ENCODE results near the gene GPC6. TPM values are rescaled to one million over a fixed set of nuclear protein-coding genes. Genes with fewer than 3 reads are reported as not detected.

GPC6 gene
- total and polyA plus RNA-seq, 2 donors (not counting 3 experiments of a cell fraction or from before 2014, with no cell fraction given), result 0.01 TPM; not detected in 1

DNA sequence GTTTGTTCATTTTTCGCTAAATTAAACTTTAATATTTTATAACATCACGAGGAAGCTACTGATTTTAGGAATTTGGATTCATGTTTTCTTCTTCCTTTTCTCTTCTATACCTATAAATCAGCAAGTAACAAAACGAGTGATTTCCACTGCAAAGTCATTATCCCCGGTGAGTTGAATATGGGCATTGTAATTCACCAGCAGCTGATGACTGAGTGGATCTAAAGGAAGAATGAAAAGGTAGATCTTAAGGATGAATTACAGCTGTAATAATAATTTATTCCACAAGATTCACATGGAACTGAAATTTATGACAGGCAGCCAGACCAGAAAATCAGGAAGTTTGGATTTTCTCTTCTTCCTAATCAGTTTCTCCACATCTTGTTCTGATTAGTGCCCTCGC, 111.4 kb downstream of the GPC6 start:
- H3K9ac ChIP-seq (replicated peaks; ENCODE audit: extremely low read depth, insufficient read depth, low read length), result no peak overlapping the region
- H3K4me1 ChIP-seq (ENCODE audit: control insufficient read depth, extremely low read depth, insufficient read depth, low read length), result no peaks in the 10 kb centered on the region
- TF ChIP-seq GATA2 (IDR thresholded peaks at IDR 0.05; ENCODE audit: insufficient read depth, insufficient read length, low read depth, low read length), result no peak
- TF ChIP-seq EZH2 (IDR thresholded peaks at IDR 0.05; ENCODE audit: borderline replicate concordance, low read depth, low read length, severe bottlenecking), result no peak
- H3K9me1 ChIP-seq (replicated peaks; ENCODE audit: control insufficient read depth, extremely low read depth, insufficient read depth, low read length), result no peaks in the 10 kb centered on the region
- H3K27ac ChIP-seq (ENCODE audit: insufficient read depth, low read depth, low read length), result no peak overlapping the region
- H2AFZ ChIP-seq (ENCODE audit: low read depth, low read length), result no peak overlapping the region
- dilution Hi-C loops (cut with MboI; ENCODE audit: extremely low pct_ligation_motif_present, low sequenced_read_pairs), result no loop called here
- CTCF ChIA-PET, result no interaction called here
- no peak for DNase-seq (ENCODE audit: low read depth, low spot score)
- intact Hi-C loops (cut with micrococcal nuclease), result no loop called here
- H3K9me3 ChIP-seq (replicated peaks; ENCODE audit: control insufficient read depth, insufficient read depth, low read length), result no peaks in the 10 kb centered on the region
- H3K4me3 ChIP-seq (replicated peaks in 1 of 3; ENCODE audit: insufficient read depth in 1 of 3, low read depth in 1 of 3, low read length in 3 of 3), result no peak overlapping the region
- POLR2A ChIA-PET, result no interaction called here
- no peaks in the 10 kb centered on the region for H3K79me2 ChIP-seq (ENCODE audit: control insufficient read depth, insufficient read depth, low read length)
- no peaks in the 10 kb centered on the region for H4K20me1 ChIP-seq (replicated peaks; ENCODE audit: control insufficient read depth, extremely low read depth, insufficient read depth, low read length)
- FAIRE-seq, result no peak
- no peak overlapping the region for H3K4me2 ChIP-seq (ENCODE audit: insufficient read depth, low read length)
- no peaks in the 10 kb centered on the region for H3K27me3 ChIP-seq (ENCODE audit: control insufficient read depth in 2 of 2, insufficient read depth in 2 of 2, low read length in 2 of 2)
- no peaks in the 10 kb centered on the region for H3K36me3 ChIP-seq (ENCODE audit: control insufficient read depth in 2 of 2, extremely low read depth in 1 of 2, insufficient read depth in 2 of 2, low read length in 2 of 2)
- no TSS peak for BruUV-seq (replicated peaks)

DNA sequence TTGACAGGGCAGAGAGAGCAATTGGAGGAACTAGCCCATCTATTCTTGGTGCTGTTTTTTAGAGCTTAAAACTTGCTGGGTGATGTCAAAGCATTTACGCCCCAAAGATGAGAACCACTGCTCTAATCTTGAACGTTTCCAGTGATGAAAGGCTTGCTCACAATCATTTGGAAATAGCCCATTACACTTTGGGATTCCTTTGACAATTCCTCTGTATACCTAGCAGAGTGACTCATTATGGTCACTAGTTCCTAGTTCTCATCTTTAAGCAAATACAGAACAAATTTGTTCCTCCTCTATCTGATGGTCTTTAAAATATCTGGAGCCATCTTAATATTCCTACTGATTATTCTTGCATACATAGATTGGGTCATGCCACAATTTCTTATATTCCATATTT, 112.3 kb downstream of the GPC6 start:
- CTCF ChIA-PET, result interaction anchor here (0.6 kb wide), 1 partner anchor 20 kb away, joined by 4 read pairs; no protein-coding TSS in a partner anchor
- H3K9me1 ChIP-seq (replicated peaks; ENCODE audit: control insufficient read depth, extremely low read depth, insufficient read depth, low read length), result no peaks in the 10 kb centered on the region
- FAIRE-seq (no peak), DNase-seq (ENCODE audit: low read depth, low spot score) (no peak)
- POLR2A ChIA-PET, result no interaction called here
- H3K27me3 ChIP-seq (ENCODE audit: control insufficient read depth in 2 of 2, insufficient read depth in 2 of 2, low read length in 2 of 2), result no peaks in the 10 kb centered on the region
- H3K4me3 ChIP-seq (replicated peaks in 1 of 3; ENCODE audit: insufficient read depth in 1 of 3, low read depth in 1 of 3, low read length in 3 of 3), result no peak overlapping the region
- no peak overlapping the region for H2AFZ ChIP-seq (ENCODE audit: low read depth, low read length)
- no peaks in the 10 kb centered on the region for H4K20me1 ChIP-seq (replicated peaks; ENCODE audit: control insufficient read depth, extremely low read depth, insufficient read depth, low read length)
- intact Hi-C loops (cut with micrococcal nuclease), result no loop called here
- H3K36me3 ChIP-seq (ENCODE audit: control insufficient read depth in 2 of 2, extremely low read depth in 1 of 2, insufficient read depth in 2 of 2, low read length in 2 of 2), result no peaks in the 10 kb centered on the region
- dilution Hi-C loops (cut with MboI; ENCODE audit: extremely low pct_ligation_motif_present, low sequenced_read_pairs), result no loop called here
- BruUV-seq (replicated peaks), result no TSS peak
- H3K79me2 ChIP-seq (ENCODE audit: control insufficient read depth, insufficient read depth, low read length), result no peaks in the 10 kb centered on the region
- no peaks in the 10 kb centered on the region for H3K4me1 ChIP-seq (ENCODE audit: control insufficient read depth, extremely low read depth, insufficient read depth, low read length)
- H3K9ac ChIP-seq (replicated peaks; ENCODE audit: extremely low read depth, insufficient read depth, low read length), result no peak overlapping the region
- no peak overlapping the region for H3K27ac ChIP-seq (ENCODE audit: insufficient read depth, low read depth, low read length)
- no peak for TF ChIP-seq MAX (IDR thresholded peaks at IDR 0.05; ENCODE audit: insufficient read depth, insufficient read length)
- no peak for TF ChIP-seq POLR2A (IDR thresholded peaks at IDR 0.05; ENCODE audit: low read depth, low read length)
- no peak for TF ChIP-seq EZH2 (IDR thresholded peaks at IDR 0.05; ENCODE audit: borderline replicate concordance, low read depth, low read length, severe bottlenecking)
- TF ChIP-seq JUN (IDR thresholded peaks at IDR 0.05; ENCODE audit: borderline replicate concordance, insufficient read depth, insufficient read length, low read depth), result no peak
- TF ChIP-seq FOS (IDR thresholded peaks at IDR 0.05; ENCODE audit: borderline replicate concordance, insufficient read depth, low read length), result no peak
- peaks cover 1% of the 10 kb centered on the region for H3K9me3 ChIP-seq (replicated peaks; ENCODE audit: control insufficient read depth, insufficient read depth, low read length)
- H3K4me2 ChIP-seq (ENCODE audit: insufficient read depth, low read length), result no peak overlapping the region

All from endothelial cell of umbilical vein (primary cell).